ENCODE measurements around the gene MED26. TPM values are rescaled to one million over a fixed set of nuclear protein-coding genes. Genes with fewer than 3 reads are reported as not detected.

The MED26 gene
- total RNA-seq, 1 experiment from 2014 or later = 13.5 TPM

GRCh38 chr19:16628984-16629691 lies 1.1 kb upstream of the MED26 start:
- peak overlapping the region; percentile 93 for H3K4me3 ChIP-seq
- peak; percentile 83 to 92 for DNase-seq
- H3K27me3 ChIP-seq = no peaks in the 10 kb centered on the region
- peaks cover 33% of the 10 kb centered on the region for H3K36me3 ChIP-seq
- H3K9me3 ChIP-seq (replicated peaks) = no peaks in the 10 kb centered on the region
- peaks cover 7% of the 10 kb centered on the region for H3K4me1 ChIP-seq
- H3K27ac ChIP-seq = peak overlapping the region; percentile 99

DNA sequence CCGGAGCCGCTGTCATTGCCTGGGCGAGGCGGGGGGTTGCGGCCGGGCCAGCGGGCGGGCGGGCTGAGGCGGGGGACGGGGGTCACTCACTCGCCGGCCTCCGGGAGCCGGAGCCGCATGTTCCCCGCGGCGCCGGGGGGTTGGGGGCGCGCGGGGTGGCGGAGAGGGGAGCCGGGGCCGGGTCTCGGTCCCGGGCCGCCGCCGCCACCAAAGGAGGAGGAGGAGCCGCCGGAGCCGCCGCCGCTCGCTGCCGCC lies 149 bp downstream of the MED26 start:
- Histone ChIP-seq H3K4me1 (peaks cover 7% of the 10 kb centered on the region), H3K27me3 (no peaks in the 10 kb centered on the region), H3K27ac (peak overlapping the region; percentile 41; the same call in 1 of the 2 replicates), H3K9me3 (replicated peaks) (no peaks in the 10 kb centered on the region), H3K4me3 (peak overlapping the region; percentile 93), H3K36me3 (peaks cover 28% of the 10 kb centered on the region)
- DNase-seq = no peak

GRCh38 chr19:16627193-16627927 lies 644 bp downstream of the MED26 start:
- H3K9me3 ChIP-seq (replicated peaks) = no peaks in the 10 kb centered on the region
- H3K27ac ChIP-seq = peak overlapping the region; percentile 41
- peak; percentile 31 to 34 for DNase-seq
- H3K27me3 ChIP-seq = no peaks in the 10 kb centered on the region
- H3K4me1 ChIP-seq = peaks cover 7% of the 10 kb centered on the region
- H3K4me3 ChIP-seq = peak overlapping the region; percentile 93
- peaks cover 25% of the 10 kb centered on the region for H3K36me3 ChIP-seq

- peak overlapping the region; percentile 93 for H3K4me3 ChIP-seq
- DNase-seq = no peak
- H3K27ac ChIP-seq = peak overlapping the region; percentile 41; the same call in 1 of the 2 replicates
- no peaks in the 10 kb centered on the region for H3K9me3 ChIP-seq (replicated peaks)
- no peaks in the 10 kb centered on the region for H3K27me3 ChIP-seq
- H3K36me3 ChIP-seq = peaks cover 22% of the 10 kb centered on the region
- peaks cover 7% of the 10 kb centered on the region for H3K4me1 ChIP-seq
Measured at GRCh38 chr19:16626796-16627192, 1.2 kb downstream of the MED26 start.

DNA sequence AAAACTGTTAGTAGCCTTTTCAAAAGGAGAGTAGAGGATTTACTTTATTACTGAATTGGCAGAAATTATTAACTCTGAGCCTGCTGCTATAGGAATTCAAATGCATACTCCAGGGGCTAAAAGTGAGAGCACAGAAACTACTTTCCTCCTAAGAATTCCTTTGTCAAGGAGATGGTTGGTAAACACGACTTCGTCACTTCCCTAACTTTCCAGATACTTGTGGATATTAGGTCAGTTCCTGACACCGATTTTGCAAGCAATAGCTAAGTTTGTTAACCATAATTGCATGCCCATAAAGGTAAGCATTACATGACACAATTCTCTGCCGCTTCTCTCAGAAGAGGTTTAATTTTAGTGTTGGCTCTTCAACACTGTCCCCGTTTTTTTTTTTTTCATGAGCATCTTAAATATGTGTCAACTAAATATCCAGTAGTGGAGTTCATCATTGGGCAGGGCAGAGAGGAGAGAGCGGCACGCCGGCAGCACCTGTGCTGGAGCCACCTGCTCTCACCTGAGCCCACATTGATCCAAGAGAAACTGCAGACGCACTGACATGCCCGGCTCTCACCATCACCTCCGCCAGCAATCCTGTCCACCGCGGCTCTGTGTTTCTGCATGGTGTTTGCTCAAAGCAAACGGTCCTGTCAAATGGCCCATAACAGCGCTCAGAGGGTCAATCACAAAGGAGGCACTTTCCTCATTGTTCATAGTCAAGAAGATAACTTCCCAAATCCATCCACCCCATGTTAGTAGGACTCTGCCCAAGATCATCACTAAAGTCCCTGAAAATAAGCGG lies 2.6 kb downstream of the MED26 start:
- H3K9me3 ChIP-seq (replicated peaks) = no peaks in the 10 kb centered on the region
- H3K4me1 ChIP-seq = peaks cover 7% of the 10 kb centered on the region
- no peak overlapping the region for H3K4me3 ChIP-seq
- H3K27me3 ChIP-seq = no peaks in the 10 kb centered on the region
- H3K27ac ChIP-seq = no peak overlapping the region
- no peak for DNase-seq
- peaks cover 11% of the 10 kb centered on the region for H3K36me3 ChIP-seq

DNA sequence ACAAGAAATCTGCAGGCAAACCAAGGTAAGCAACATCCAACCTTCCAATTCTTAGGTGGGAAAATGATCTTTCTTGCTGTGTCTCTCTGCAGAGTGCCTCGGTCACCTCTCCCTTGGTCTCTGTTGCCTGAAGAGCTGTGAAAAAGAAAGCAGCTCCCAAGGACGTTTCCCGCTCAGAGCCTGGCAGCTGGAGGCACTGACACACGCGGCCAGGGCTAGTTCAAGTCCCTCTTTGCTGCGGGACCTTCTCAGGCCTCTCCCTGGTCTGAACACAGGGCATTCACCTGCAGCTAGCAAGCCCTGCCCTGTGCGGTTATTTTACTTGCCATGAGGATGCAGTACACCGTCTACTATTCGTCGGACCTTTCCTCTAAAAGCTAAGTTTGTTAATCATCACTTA lies 3.8 kb downstream of the MED26 start:
- H3K9me3 ChIP-seq (replicated peaks) = no peaks in the 10 kb centered on the region
- H3K4me3 ChIP-seq = no peak overlapping the region
- H3K4me1 ChIP-seq = no peaks in the 10 kb centered on the region
- DNase-seq = no peak
- no peaks in the 10 kb centered on the region for H3K27me3 ChIP-seq
- no peak overlapping the region for H3K27ac ChIP-seq
- peaks cover 9% of the 10 kb centered on the region; the same call in 1 of the 2 replicates for H3K36me3 ChIP-seq

DNA sequence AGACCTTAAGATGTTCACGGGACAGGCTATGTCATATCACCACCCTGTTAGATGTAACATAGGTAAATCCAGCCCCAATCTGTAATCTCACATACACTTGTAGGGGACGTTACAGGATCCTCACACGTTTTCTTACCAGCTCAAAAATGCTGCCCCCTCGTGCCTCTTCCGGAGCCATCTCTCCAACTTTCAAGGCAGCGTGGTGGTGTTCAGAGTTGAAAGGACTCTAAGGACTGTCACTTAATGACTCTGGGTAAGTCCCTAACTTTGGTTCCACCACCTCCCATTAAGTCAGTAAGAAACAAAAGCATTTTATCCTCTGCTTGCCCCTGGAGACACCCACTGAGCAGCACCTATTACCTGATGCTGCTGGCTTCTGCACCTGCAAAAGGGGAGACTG lies 4.4 kb downstream of the MED26 start:
- Histone ChIP-seq H3K4me3 (no peak overlapping the region), H3K27ac (no peak overlapping the region), H3K9me3 (replicated peaks) (no peaks in the 10 kb centered on the region), H3K27me3 (no peaks in the 10 kb centered on the region), H3K4me1 (no peaks in the 10 kb centered on the region), H3K36me3 (peaks cover 9% of the 10 kb centered on the region; the same call in 1 of the 2 replicates)
- no peak for DNase-seq

- DNase-seq = no peak
- no peak overlapping the region for H3K27ac ChIP-seq
- H3K36me3 ChIP-seq = peaks cover 9% of the 10 kb centered on the region; the same call in 1 of the 2 replicates
- H3K4me3 ChIP-seq = no peak overlapping the region
- no peaks in the 10 kb centered on the region for H3K9me3 ChIP-seq (replicated peaks)
- H3K4me1 ChIP-seq = no peaks in the 10 kb centered on the region
- H3K27me3 ChIP-seq = no peaks in the 10 kb centered on the region
Measured at GRCh38 chr19:16623066-16623465, 4.9 kb downstream of the MED26 start.

DNA sequence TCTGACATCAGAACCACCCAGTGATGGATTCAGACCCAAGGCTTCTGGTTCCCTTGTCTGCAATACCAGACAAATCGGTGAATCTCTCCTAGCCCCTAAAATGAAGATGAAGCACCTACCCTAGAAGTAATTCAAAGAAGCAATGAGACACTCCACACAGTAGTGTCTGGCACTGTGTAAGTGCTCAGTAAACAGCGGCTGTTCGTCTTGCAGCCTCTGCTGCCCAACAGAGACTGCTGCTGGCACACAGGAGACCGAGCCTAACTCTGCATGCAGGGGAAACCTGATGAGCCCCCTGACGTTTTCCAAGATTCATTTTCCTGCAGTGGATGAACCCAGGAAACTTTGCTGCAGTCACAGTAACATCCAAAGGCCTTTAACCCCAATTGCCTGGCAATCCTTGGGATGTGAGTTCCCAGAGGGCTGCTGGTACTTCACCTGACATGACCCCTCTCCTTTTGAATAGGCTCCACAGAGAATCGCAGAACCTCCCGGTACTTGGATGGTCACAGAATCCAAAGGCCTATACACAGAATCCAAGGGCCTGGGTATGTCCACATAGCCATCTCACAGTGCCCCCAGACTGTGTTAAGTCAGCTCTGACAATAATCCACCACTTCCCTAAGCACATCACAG lies 6.7 kb downstream of the MED26 start:
- no peak for DNase-seq
- no peaks in the 10 kb centered on the region for H3K4me1 ChIP-seq

GRCh38 chr19:16620584-16620983 lies 7.4 kb downstream of the MED26 start:
- H3K27me3 ChIP-seq = no peaks in the 10 kb centered on the region
- peaks cover 9% of the 10 kb centered on the region; the same call in 1 of the 2 replicates for H3K36me3 ChIP-seq
- H3K4me3 ChIP-seq = no peak overlapping the region
- no peak overlapping the region for H3K27ac ChIP-seq
- H3K4me1 ChIP-seq = no peaks in the 10 kb centered on the region
- H3K9me3 ChIP-seq (replicated peaks) = no peaks in the 10 kb centered on the region
- no peak for DNase-seq

More for the DNA sequence above, 6.7 kb downstream of the MED26 start:
- no peak overlapping the region for H3K27ac ChIP-seq
- no peaks in the 10 kb centered on the region for H3K27me3 ChIP-seq
- H3K4me3 ChIP-seq = no peak overlapping the region
- H3K9me3 ChIP-seq (replicated peaks) = no peaks in the 10 kb centered on the region
- H3K36me3 ChIP-seq = peaks cover 9% of the 10 kb centered on the region; the same call in 1 of the 2 replicates

DNA sequence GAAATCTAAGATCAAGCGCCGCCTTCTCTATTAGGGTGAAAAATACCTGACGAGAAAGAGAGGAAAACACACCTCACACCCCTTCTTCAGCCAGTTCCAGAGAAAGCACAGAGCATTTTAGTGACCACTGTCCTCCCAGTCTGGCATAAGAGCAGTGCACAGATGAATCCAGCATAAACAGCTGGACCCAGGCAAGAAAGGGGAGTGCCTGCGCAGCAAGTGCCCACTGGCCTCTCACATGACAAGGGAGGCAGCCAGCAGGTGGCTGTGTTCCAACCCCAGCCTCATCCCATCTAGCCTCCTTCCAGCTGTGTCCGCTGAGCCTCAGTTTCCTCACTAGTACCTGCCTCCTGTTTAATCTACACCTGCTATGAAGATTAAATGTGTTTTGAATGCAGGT lies 8.0 kb downstream of the MED26 start:
- Histone ChIP-seq H3K4me1 (no peaks in the 10 kb centered on the region), H3K27ac (no peak overlapping the region), H3K4me3 (no peak overlapping the region), H3K36me3 (peaks cover 9% of the 10 kb centered on the region; the same call in 1 of the 2 replicates), H3K27me3 (no peaks in the 10 kb centered on the region), H3K9me3 (replicated peaks) (no peaks in the 10 kb centered on the region)
- no peak for DNase-seq

DNA sequence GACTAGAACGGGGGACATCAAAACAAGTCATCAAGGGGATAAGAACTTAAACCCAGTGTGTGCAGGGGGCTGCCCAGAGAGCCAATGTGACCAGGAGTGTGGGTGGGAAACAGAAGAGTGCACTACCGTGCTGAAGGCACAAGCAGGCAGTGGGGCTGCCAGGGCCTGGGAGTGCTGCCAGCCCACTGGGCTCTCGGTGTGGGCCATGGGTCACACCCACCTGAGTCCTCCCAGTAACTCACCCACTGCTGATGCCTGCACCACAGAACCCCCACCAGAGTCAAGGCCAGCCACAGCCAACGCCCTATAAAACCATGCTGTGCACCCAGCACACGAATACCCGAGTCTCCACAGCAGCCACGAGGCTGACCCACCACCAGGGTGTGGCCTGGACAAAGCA lies 8.5 kb downstream of the MED26 start:
- Histone ChIP-seq H3K27ac (no peak overlapping the region), H3K36me3 (peaks cover 5% of the 10 kb centered on the region; the same call in 1 of the 2 replicates), H3K4me1 (no peaks in the 10 kb centered on the region), H3K4me3 (no peak overlapping the region), H3K9me3 (replicated peaks) (no peaks in the 10 kb centered on the region), H3K27me3 (no peaks in the 10 kb centered on the region)
- DNase-seq = no peak

DNA sequence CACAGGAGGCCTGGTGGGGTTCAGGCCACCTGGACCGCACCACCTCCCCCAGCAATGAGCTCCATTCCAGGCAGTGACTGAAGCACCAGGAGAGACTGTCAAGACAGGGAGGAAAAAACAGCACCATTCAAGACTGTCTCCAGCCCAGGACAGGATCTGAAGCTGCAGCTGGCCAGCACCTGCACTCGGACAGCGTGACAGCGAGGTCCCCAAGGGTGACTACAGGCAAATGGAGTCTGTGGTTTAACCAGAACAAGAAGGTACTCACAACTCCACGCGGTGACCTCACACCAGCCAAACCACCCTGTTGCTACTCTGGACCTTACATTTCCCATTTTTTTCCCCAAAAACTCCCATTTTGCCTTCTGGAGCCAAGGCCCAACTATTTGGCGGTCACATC lies 9.8 kb downstream of the MED26 start:
- H3K36me3 ChIP-seq = peaks cover 1% of the 10 kb centered on the region; the same call in 1 of the 2 replicates
- H3K27ac ChIP-seq = no peak overlapping the region
- no peaks in the 10 kb centered on the region for H3K9me3 ChIP-seq (replicated peaks)
- no peak overlapping the region for H3K4me3 ChIP-seq
- DNase-seq = no peak
- H3K4me1 ChIP-seq = no peaks in the 10 kb centered on the region
- no peaks in the 10 kb centered on the region for H3K27me3 ChIP-seq

DNA sequence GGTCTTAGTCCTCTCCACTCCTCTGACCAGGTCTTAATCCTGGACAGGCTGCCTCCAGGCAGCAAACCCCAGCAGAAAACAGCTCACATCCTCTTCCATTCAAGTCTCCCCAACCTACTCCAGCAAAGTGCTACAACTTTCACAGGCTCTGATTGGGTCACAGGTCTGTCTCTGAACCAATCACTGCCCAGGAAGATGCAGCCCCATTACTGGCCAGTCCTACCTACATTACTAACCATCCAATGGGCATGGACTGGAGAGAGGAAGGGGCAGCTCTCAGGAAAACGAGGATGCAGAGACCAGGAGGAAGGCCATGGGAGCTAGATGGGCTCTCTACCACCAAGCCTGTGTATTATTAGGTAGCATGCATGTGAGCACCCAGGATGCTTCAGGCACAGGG lies 12.2 kb downstream of the MED26 start:
- DNase-seq = peak in 1 of 2 experiments; percentile 38
- no peak overlapping the region for H3K4me3 ChIP-seq
- H3K9me3 ChIP-seq (replicated peaks) = no peaks in the 10 kb centered on the region
- H3K27ac ChIP-seq = no peak overlapping the region
- no peaks in the 10 kb centered on the region for H3K4me1 ChIP-seq
- no peaks in the 10 kb centered on the region for H3K36me3 ChIP-seq
- H3K27me3 ChIP-seq = no peaks in the 10 kb centered on the region
